ENCODE measurements around the gene SLC2A13.
"Not testable (repeated sequence)": the region's sequence is repeated elsewhere in the genome, so short reads cannot be mapped to it uniquely, and the experiment has no call there.

Gene SLC2A13

GRCh38 chr12:39920222-39920621, 185.7 kb downstream of the SLC2A13 start:
- no peak for DNase-seq

GRCh38 chr12:39919790-39920189, 186.1 kb downstream of the SLC2A13 start:
- DNase-seq = no peak

DNA sequence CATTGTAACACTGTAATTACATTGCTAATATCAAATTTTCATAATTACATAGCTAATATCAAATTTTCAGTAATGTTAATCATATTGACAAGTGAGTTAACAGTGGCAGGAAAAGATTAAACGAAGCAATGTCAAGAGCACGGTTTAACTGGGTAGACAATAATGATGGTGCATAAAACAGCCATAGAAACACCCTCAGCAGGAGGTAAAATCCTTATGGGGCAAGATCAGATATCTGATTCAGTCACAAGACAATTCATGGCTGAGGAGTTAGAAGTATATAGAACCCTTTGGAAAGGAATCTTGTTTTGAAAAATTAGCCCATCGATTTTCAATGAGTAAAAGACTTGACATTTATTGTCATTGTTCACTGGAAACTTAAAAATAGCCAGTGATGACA, 190.6 kb downstream of the SLC2A13 start:
- no peak for DNase-seq

DNA sequence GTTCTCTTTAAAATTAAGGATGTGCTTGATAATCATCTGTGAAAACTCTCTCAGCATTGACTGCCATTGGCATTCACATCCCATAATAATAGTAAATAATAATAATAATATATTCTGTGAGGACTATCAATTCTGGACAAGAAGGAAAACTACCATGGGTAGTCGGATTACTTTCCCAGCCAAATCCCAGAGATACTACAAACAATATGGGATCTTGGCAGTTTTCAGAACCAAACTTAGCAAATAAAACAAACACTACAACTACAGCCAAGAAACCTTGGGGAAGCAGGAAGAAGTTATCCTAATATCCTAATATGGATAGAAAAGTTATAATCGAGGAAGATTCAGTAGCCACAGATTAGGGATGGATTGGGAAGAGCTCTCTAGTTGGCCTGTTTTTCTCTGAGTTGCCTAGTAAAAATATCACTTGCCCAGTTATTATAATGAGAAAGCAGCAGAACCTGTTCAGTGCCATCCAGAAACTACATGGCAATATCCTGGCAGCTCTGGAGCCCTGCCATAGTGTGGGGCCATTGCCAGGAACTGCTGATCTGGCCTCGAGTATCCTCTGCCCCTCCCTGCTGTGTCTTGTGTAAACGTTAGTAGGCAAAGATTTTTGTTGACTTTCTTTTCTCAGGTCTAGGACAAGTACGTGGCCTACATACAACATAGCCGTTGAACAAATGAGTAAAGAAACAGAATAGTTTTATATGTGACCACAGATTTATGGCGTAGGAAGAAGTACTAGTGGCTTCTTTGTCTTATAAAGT, 193.5 kb downstream of the SLC2A13 start:
- DNase-seq = no peak

DNA sequence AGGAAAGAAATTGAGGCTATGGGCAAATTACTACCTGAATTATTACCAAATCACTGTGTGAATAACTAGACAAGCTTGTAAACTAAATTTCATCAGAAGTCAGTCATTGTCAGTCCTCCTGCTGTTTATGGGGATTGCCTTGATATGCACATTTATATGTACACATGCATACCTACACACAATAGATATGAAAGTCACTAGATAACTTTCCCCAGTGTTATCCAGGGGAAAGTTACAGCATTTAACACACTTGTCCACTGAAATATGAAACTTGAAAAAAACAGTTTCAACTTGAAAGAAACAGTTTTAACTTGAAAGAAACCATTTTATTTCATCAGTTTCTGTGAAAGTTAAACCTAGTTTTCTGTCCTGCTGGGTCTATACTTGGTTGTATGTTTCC, 199.6 kb downstream of the SLC2A13 start:
- no peak for DNase-seq

DNA sequence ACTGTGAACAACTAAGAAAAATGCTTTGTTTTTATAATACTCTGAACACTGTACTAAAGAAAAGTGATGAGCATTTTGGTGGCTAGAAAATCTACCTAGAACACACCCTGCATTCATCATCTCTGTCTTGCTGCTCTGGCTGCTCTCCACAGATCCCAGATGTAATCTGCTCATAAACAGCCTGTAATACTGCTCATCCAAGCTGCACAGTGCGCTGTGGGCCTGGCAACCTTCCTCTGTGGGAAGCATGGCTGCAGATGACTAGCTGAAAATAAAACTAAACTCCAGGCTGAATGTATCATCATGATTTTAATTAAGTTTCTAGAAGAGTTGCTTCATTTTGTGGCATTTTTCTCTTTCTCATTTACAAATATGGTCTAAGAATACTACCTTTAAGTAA, 200.7 kb downstream of the SLC2A13 start:
- DNase-seq = no peak

- DNase-seq = no peak
These were observed 203.1 kb downstream of the SLC2A13 start for GRCh38 chr12:39902821-39903220.

DNA sequence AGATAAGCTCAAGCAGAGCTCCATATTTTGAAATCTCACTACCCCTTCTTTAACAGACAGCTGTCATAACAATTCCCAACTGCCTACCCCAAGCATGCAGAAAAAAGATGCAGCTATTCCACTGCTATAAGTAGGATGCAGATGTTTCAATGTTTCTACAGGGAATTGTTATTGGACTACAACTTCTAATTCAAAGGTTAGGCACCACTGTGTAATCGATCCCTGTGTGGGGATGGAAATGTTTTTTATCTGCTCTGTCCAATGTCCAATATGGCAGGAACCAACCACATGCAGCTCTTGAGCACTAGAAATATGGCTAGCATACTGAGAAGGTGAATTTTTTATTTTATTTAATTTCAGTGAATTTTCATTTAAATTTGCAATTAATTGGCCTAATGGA, 208.6 kb downstream of the SLC2A13 start:
- no peak for DNase-seq

DNA sequence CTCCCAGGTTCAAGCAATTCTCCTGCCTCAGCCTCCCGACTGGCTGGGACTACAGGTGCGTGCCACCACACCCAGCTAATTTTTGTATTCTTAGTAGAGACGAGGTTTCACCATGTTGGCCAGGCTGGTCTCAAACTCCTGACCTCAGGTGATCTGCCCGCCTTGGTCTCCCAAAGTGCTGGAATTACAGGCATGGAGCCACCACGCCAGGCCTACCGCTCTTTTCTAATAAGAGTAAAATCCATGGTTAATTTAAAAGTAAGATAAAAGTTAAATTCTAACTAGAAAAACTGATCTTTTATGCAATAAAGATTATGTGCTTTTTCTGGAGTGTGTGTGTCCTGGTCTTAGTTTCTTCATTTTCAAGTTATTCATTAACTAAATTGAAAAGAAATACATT, 212.5 kb downstream of the SLC2A13 start:
- DNase-seq = not testable (repeated sequence)

DNA sequence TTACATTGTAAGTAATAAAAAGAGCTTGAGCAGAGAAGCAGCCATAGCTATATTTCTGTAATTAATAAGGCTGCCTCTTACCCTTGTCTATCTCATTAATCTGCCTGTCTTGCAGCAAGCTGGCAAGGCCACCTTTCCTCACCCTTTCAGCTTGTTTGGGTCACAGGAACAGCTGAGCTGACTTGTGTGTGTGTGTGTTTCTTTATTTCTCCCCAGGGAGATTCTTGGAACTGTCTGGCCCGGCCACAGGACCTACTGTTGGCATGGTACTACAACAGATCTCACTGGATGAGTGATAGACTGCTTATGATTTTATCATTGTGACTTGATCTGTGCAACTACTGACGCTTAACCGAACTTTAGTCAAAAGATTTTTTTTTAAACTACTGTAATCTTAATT, 213.7 kb downstream of the SLC2A13 start:
- no peak for DNase-seq

DNA sequence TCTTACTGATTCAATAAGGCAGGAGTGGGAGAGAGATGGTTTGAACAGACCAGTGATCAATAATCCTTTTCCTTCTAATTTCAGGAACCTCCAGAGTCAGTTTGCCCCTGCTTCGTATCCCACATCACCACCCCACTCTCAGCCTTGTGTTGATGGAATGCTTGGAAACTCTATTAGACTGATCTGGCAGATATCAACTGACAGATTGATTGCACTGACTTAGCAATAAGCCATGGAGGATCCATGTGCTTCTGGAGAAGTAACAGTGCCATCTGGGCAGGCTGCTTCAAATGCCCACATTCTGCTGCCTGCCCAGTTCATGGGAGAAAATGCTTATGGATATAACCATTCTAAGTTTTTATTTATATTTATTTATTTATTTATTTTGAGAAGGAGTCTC, 218.0 kb downstream of the SLC2A13 start:
- no peak for DNase-seq

GRCh38 chr12:39886106-39886505, 219.8 kb downstream of the SLC2A13 start:
- no peak for DNase-seq

- no peak for DNase-seq
These were observed 221.2 kb downstream of the SLC2A13 start for GRCh38 chr12:39884616-39885125.

DNA sequence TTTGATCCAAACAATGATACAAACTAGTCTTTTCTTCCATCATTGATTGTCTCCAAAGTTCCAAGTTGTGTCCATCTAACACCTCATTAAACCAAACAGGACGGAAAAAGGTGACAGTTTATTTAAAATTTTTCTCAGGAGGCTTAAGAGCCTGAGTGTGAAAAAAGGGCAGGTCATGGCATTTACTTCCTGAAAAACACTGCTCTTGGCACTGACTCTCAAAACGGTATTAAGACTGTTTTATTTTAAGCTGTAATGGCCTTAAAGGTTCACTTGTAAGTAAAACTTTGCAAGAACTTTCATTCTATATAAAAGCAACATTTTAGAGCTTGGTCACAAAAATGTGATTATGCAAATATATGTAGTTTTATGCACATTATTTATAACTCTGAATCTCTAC, 222.5 kb downstream of the SLC2A13 start:
- DNase-seq = no peak

- DNase-seq = no peak
These were observed 227.1 kb downstream of the SLC2A13 start for GRCh38 chr12:39878753-39879152.

- no peak for DNase-seq
These were observed 230.2 kb downstream of the SLC2A13 start for GRCh38 chr12:39875721-39876120.

DNA sequence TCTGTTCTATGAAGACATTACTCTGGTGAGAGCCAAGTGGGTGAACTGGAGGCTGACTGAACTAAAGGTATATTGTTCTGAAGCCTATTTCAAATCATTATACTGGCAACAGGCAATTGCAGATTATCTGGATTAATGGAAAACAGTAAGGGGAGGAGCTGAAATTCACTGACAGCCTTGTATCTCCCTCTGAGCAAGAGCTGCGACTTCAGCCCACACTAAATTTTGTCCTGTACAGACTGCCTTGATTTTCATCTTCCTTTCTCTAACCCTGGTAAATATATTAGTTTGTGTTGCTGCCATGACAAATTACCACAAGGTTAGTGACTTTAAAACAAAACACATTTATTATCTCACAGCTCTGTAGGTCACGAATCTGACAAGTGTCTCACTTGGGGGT, 231.1 kb downstream of the SLC2A13 start:
- no peak for DNase-seq

DNA sequence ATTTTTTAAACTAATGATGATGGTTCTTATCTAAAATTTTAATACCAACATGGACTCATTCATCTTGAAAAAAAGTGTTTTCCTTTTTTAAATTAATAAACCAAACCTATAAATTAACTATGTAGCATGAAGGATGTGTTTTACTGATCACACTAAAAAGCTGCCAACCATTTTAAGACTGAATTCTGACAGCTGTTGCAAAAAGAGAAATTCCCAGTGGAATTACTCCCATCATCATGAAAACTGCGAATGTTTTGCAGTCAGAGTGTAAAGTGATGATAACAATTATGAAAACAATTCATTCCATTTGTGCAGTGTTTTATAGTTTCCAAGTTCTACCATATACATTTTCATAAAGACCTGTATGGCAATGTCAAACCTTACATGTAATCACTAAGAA, 232.8 kb downstream of the SLC2A13 start:
- DNase-seq = no peak

DNA sequence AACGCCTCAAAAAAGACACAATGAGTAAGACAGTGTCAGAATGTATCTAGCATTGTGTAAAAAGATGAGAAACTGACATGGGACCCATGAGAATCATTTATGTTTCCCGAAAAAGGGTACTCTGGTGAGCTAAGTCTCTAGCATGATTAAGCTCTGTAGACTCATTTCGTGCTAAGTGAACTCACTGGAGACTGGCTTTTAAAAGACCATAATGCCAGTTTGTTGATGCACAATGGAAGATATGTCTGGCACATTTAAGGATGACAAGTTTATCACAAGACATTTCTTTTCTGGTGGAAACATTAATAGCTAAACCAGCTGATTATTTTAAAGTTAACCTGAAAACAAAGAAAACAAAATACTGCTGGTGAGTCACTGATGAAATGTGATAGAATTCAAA, 233.5 kb downstream of the SLC2A13 start:
- DNase-seq = no peak

GRCh38 chr12:39868328-39868725, 237.6 kb downstream of the SLC2A13 start:
- no peak for DNase-seq

GRCh38 chr12:39867631-39868327, 238.1 kb downstream of the SLC2A13 start:
- DNase-seq = no peak

GRCh38 chr12:39866135-39866534, 239.7 kb downstream of the SLC2A13 start:
- no peak for DNase-seq

GRCh38 chr12:39860695-39861094, 245.2 kb downstream of the SLC2A13 start:
- no peak for DNase-seq

DNA sequence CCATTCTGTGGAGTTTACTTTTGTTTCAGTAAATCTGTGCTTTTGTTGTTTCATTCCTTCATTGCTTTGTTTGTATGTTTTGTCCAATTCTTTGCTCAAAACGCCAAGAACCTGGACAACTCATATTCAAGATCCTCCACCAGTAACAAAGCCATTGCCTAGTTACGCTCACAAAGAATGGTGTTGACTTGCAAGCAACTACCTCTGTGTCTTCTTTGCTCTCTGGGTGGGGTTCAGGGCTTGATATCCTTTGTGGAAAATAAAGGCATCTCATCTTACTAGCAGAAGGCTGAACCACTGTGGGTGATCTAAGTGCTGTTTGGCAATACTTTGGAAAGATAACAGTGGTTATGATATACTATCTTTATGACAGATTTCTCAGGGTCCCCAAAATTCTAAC, 252.9 kb downstream of the SLC2A13 start:
- no peak for DNase-seq

DNA sequence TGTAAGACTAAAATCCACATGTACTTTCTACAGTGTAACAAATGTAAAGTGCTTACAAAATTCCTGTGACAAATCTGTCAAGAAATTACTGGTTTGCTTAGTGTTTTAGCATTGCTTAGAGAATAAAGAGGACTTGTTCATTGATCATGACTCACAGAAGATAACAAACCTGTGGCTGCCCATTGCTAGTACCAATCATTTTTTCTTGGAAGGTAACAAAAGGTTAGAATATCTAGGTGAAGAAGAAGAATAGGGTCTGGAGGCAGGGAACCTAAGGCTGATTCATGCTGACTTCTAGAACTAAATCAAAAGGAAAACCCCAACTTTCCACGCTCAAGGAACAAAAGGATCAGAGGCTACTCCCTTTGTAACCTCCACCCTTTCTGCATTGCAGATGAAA, 253.5 kb downstream of the SLC2A13 start:
- DNase-seq = no peak
